H1 (cell line): ENCODE results near the gene LHFPL2. TPM values are rescaled to one million over a fixed set of nuclear protein-coding genes. Genes with fewer than 3 reads are reported as not detected.

Experiments used
- CTCF ChIA-PET: fragments of 300-600 bp; sonication (Branson Sonifier 250); formaldehyde crosslinking; loops from one replicate; lab custom pipeline; 2021; ENCODE audit not compliant: partially characterized antibody; lab: Charles Lee
- POLR2A ChIA-PET: fragments of 300-600 bp; sonication (Branson Sonifier 250); formaldehyde crosslinking; loops from one replicate; lab custom pipeline; 2021; ENCODE audit warnings: inconsistent platforms; ENCODE audit not compliant: partially characterized antibody; lab: Charles Lee
- DNase-seq, 2 experiments: peaks; one replicate each; pipeline versions ENCODE4 v3.0.0 to v3.0.0-alpha.2; 2010 to 2022; ENCODE audit warnings: low spot score in 2 of 2, low read depth in 1 of 2, mixed read lengths in 1 of 2
- FAIRE-seq: peaks from 2 replicates; lab custom pipeline; 2011; peaks lifted over from hg19 to GRCh38; lab: Jason Lieb, UNC
- H2AFZ ChIP-seq: 2 replicates; pipeline ENCODE4 v1.8.1; 2012; ENCODE audit warnings: low read length, inconsistent platforms
- H2AK5ac ChIP-seq: 2 replicates; pipeline ENCODE4 v1.6.1; 2013; ENCODE audit warnings: low read depth, low read length
- H2BK120ac ChIP-seq: replicated peaks from 2 replicates; pipeline ENCODE3; 2013; ENCODE audit warnings: low read depth, low read length, inconsistent platforms
- H2BK12ac ChIP-seq: 2 replicates; pipeline ENCODE4 v1.6.1; 2013; ENCODE audit warnings: low read depth, low read length
- H2BK15ac ChIP-seq: 2 replicates; pipeline ENCODE4 v1.6.1; 2013; ENCODE audit warnings: low read length
- H2BK20ac ChIP-seq: 2 replicates; pipeline ENCODE4 v1.6.1; 2013; ENCODE audit warnings: low read length
- H2BK5ac ChIP-seq: 2 replicates; pipeline ENCODE4 v1.6.1; 2013; ENCODE audit warnings: low read depth, low read length
- H3K14ac ChIP-seq: 2 replicates; pipeline ENCODE4 v1.6.1; 2013; ENCODE audit warnings: inconsistent platforms; ENCODE audit not compliant: insufficient read length
- H3K18ac ChIP-seq: 2 replicates; pipeline ENCODE4 v1.6.1; 2013; ENCODE audit warnings: low read length; ENCODE audit errors: extremely low read depth
- H3K23ac ChIP-seq: 2 replicates; pipeline ENCODE4 v1.6.1; 2013; ENCODE audit warnings: inconsistent platforms; ENCODE audit not compliant: insufficient read length
- H3K23me2 ChIP-seq: 2 replicates; pipeline ENCODE4 v1.6.1; 2013; ENCODE audit warnings: low read depth, low read length
- H3K27ac ChIP-seq: 2 replicates; pipeline ENCODE4 v1.6.1; 2011; ENCODE audit warnings: low read depth, low read length, inconsistent platforms
- H3K27me3 ChIP-seq, 4 experiments: replicated peaks in 1 of 4; 1 replicate in 1 of 4; 2 replicates in 3 of 4; pipeline versions ENCODE4 v1.6.1 to v1.8.1; 2011 to 2013; ENCODE audit warnings: low read length in 3 of 4, mild to moderate bottlenecking in 3 of 4, inconsistent platforms in 2 of 4, mixed read lengths in 2 of 4, moderate library complexity in 1 of 4; ENCODE audit not compliant: control insufficient read depth in 3 of 4, insufficient read depth in 3 of 4; ENCODE audit errors: extremely low read depth in 1 of 4
- H3K36me3 ChIP-seq, 4 experiments: 2 replicates each; pipeline versions ENCODE4 v1.6.1 to v1.8.1; 2011 to 2013; ENCODE audit warnings: mild to moderate bottlenecking in 4 of 4, low read length in 3 of 4, moderate library complexity in 2 of 4, control low read depth in 1 of 4, inconsistent platforms in 1 of 4; ENCODE audit not compliant: insufficient read depth in 4 of 4, control insufficient read depth in 2 of 4
- H3K4ac ChIP-seq: replicated peaks from 2 replicates; pipeline ENCODE3; 2013; ENCODE audit warnings: low read length, low read depth, mixed read lengths, inconsistent platforms; ENCODE audit not compliant: insufficient read length
- H3K4me1 ChIP-seq, 4 experiments: replicated peaks in 1 of 4; 1 replicate in 1 of 4; 2 replicates in 3 of 4; pipeline versions ENCODE4 v1.6.1 to v1.8.1; 2011 to 2013; ENCODE audit warnings: low read length in 3 of 4, inconsistent platforms in 2 of 4, mixed read lengths in 1 of 4; ENCODE audit not compliant: insufficient read depth in 4 of 4, control insufficient read depth in 3 of 4
- H3K4me2 ChIP-seq, 2 experiments: 2 replicates each; pipeline versions ENCODE4 v1.6.1 to v1.8.1; 2011 to 2013; ENCODE audit warnings: low read depth in 2 of 2, low read length in 2 of 2, control low read depth in 1 of 2, inconsistent platforms in 1 of 2, mild to moderate bottlenecking in 1 of 2; ENCODE audit not compliant: insufficient read depth in 1 of 2
- H3K4me3 ChIP-seq, 4 experiments: fragments of 200-600, 300-600 bp in 1 of 4; sonication (generic), shearing (Covaris generic), sonication (Bioruptor Twin) in 1 of 4; 2 replicates each; pipeline versions ENCODE4 v1.5.1 to v1.8.1; 2011 to 2016; ENCODE audit warnings: low read length in 4 of 4, low read depth in 3 of 4, control low read depth in 2 of 4, inconsistent platforms in 2 of 4, mild to moderate bottlenecking in 2 of 4, mixed read lengths in 1 of 4, moderate library complexity in 1 of 4; ENCODE audit not compliant: insufficient read depth in 2 of 4; ENCODE audit errors: extremely low read depth in 1 of 4
- H3K56ac ChIP-seq: replicated peaks from 2 replicates; pipeline ENCODE3; 2013; ENCODE audit warnings: low read depth, mild to moderate bottlenecking, mixed read lengths, low read length, inconsistent platforms; ENCODE audit not compliant: insufficient read length
- H3K79me1 ChIP-seq: 2 replicates; pipeline ENCODE4 v1.6.1; 2013; ENCODE audit warnings: low read depth, low read length, control low read depth
- H3K79me2 ChIP-seq, 2 experiments: 2 replicates each; pipeline versions ENCODE4 v1.6.1 to v1.8.1; 2012 to 2013; ENCODE audit warnings: low read length in 2 of 2, mild to moderate bottlenecking in 2 of 2, inconsistent platforms in 1 of 2; ENCODE audit not compliant: insufficient read depth in 2 of 2, control insufficient read depth in 1 of 2
- H3K9ac ChIP-seq, 4 experiments: replicated peaks in 1 of 4; 1 replicate in 1 of 4; 2 replicates in 3 of 4; pipeline versions ENCODE4 v1.6.1 to v1.8.1; 2011 to 2013; ENCODE audit warnings: low read depth in 3 of 4, low read length in 3 of 4, control low read depth in 2 of 4, mild to moderate bottlenecking in 2 of 4, moderate library complexity in 2 of 4, inconsistent platforms in 1 of 4; ENCODE audit errors: extremely low read depth in 1 of 4
- H3K9me3 ChIP-seq, 2 experiments: 2 replicates each; pipeline versions ENCODE4 v1.6.1 to v1.8.1; 2012 to 2013; ENCODE audit warnings: mild to moderate bottlenecking in 2 of 2, moderate library complexity in 2 of 2, control low read depth in 1 of 2, inconsistent platforms in 1 of 2, low read depth in 1 of 2, low read length in 1 of 2, mixed read lengths in 1 of 2; ENCODE audit not compliant: insufficient read depth in 2 of 2
- H4K20me1 ChIP-seq, 2 experiments: replicated peaks in 1 of 2; 2 replicates each; pipeline versions ENCODE3 to v1.8.1; 2011 to 2013; ENCODE audit warnings: inconsistent platforms in 2 of 2, low read length in 2 of 2, mild to moderate bottlenecking in 1 of 2; ENCODE audit not compliant: insufficient read depth in 2 of 2, control insufficient read depth in 1 of 2
- H4K5ac ChIP-seq: 2 replicates; pipeline ENCODE4 v1.6.1; 2013; ENCODE audit warnings: low read length, low read depth, mixed read lengths, inconsistent platforms; ENCODE audit not compliant: insufficient read length
- H4K8ac ChIP-seq: 2 replicates; pipeline ENCODE4 v1.8.0; 2013; ENCODE audit warnings: mild to moderate bottlenecking, moderate library complexity, low read length, inconsistent platforms; ENCODE audit not compliant: insufficient read depth; ENCODE audit errors: extremely low read depth
- H4K91ac ChIP-seq: replicated peaks from 2 replicates; pipeline ENCODE3; 2013; ENCODE audit warnings: low read length, mixed read lengths, inconsistent platforms; ENCODE audit not compliant: insufficient read length
- EP300 ChIP-seq, 2 experiments: IDR thresholded peaks; 1 replicate in 1 of 2; 2 replicates in 1 of 2; pipeline ENCODE4 v1.6.1; 2011 to 2012; ENCODE audit warnings: low read depth in 2 of 2, low read length in 2 of 2, mild to moderate bottlenecking in 2 of 2, borderline replicate concordance in 1 of 2, inconsistent platforms in 1 of 2, moderate library complexity in 1 of 2
- NRF1 ChIP-seq: IDR thresholded peaks from 2 replicates; pipeline ENCODE4 v1.6.1; 2011; ENCODE audit warnings: mild to moderate bottlenecking, low read depth, low read length, improper control_type of control experiment
- TAF1 ChIP-seq: IDR thresholded peaks from 2 replicates; pipeline ENCODE4 v1.6.1; 2011; ENCODE audit warnings: mild to moderate bottlenecking, low read depth, low read length
- TAF7 ChIP-seq: optimal IDR thresholded peaks from 2 replicates; pipeline ENCODE3; 2011; ENCODE audit warnings: low read depth, mild to moderate bottlenecking, inconsistent platforms, low read length, moderate library complexity, borderline replicate concordance
- polyA plus RNA-seq, 7 experiments: library from polyadenylated mRNA; depleted of rRNA in 3 of 7; stranded (reverse) in 5 of 7; unstranded in 2 of 7; fragments of >200 nt in 5 of 7; fragments of 200-250 nt in 2 of 7; gene quantifications; 1 replicate in 5 of 7; 2 replicates in 1 of 7; 4 replicates in 1 of 7; pipeline versions ENCODE4 v1.2.1 to v1.2.3, GENCODE V29; 2011 to 2013; ENCODE audit warnings: missing spikeins in 2 of 7, mixed read lengths in 2 of 7
- total RNA-seq: library from RNA; stranded (reverse); fragmentation: NEBNext Ultra II Directional; extraction: Animal tissue kit (Norgen Biotek cat#: 25700); gene quantifications from 2 replicates; pipeline ENCODE4 v1.2.1, GENCODE V29; 2021

The LHFPL2 gene
- total and polyA plus RNA-seq, 2 of the 8 experiments (the other 6 are each of a cell fraction or from before 2014, with no cell fraction given), result 9.6 to 43.0 TPM

DNA sequence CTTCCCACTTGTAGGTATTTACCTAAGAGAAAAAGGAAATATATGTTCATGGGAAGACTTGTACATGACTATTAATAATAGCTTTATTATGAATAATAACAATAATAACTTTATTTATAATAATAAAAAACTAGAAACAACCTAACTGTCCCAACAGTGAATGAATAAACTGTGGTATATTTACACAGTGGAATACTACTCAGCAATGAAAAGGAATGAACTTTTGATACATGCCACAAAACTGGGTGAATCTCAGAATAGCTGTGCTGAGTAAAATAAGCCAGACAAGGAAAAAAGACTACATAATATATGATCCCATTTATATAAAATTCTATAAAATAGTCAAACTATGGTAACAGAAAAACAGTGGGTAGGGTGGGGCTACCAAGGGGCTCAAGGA lies 199.5 kb downstream of the LHFPL2 start:
- FAIRE-seq, result no peak
- DNase-seq, result no peak
- Histone ChIP-seq H2BK5ac (no peak overlapping the region), H2AK5ac (no peak overlapping the region), H2AFZ (no peak overlapping the region), H3K9me3 (0 out of 4 replicates have a peak, but pooled peaks cover 0 to 4% of the 10 kb centered on the region in 2 experiments), H3K4me1 (no peaks in the 10 kb centered on the region), H3K14ac (no peak overlapping the region), H4K8ac (no peak overlapping the region), H3K9ac (no peak overlapping the region), H3K23ac (no peak overlapping the region), H3K36me3 (peaks cover 0 to 5% (median 2%) of the 10 kb centered on the region in 4 experiments; a peak in 2 of 8 replicates), H3K79me2 (no peaks in the 10 kb centered on the region), H4K20me1 (no peaks in the 10 kb centered on the region), H2BK20ac (no peak overlapping the region), H2BK120ac (no peak overlapping the region), H3K56ac (no peak overlapping the region), H3K4me3 (no peak overlapping the region), H3K79me1 (no peaks in the 10 kb centered on the region), H3K27me3 (no peaks in the 10 kb centered on the region), H4K5ac (no peak overlapping the region), H3K18ac (no peak overlapping the region), H2BK15ac (no peak overlapping the region), H4K91ac (no peak overlapping the region), H3K27ac (no peak overlapping the region), H3K4ac (no peak overlapping the region), H2BK12ac (no peak overlapping the region), H3K4me2 (no peak overlapping the region), H3K23me2 (no peaks in the 10 kb centered on the region; the same call in 1 of the 2 replicates)
- TF ChIP-seq NRF1, result no peak
- no peak for TF ChIP-seq TAF1
- no peak for TF ChIP-seq TAF7
- TF ChIP-seq EP300 (IDR thresholded peaks at IDR 0.05; ENCODE audit: borderline replicate concordance in 1 of 2, low read depth in 2 of 2, low read length in 2 of 2), result no peak
- ChIA-PET POLR2A (interaction anchor here (1.2 kb wide), 1 partner anchor 9 kb away, joined by 3 read pairs; no protein-coding TSS in a partner anchor), CTCF (no interaction called here)
